ENCODE data around the gene CDH12. TPM values are rescaled to one million over a fixed set of nuclear protein-coding genes. Genes with fewer than 3 reads are reported as not detected.

Gene CDH12
- total RNA-seq, 2 donors from 2014 or later, result 0.90 to 1.9 TPM

DNA sequence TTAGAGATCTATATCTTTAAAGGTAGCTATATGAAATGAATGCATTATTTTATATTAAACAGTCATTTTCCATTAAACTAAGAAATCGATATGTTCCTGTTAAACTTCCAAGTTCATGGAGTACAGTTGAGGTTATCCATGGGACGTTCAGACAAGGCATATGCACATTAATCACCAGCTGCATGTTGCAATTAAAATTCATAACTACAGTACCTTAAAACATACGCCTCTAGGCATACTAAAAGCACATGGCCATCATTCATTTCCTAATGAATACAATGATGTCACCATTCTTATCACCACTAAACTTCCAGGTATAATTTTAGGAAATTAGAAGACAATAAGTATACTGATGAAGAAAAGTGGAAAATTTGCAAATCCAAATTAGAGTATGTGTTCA, 174.3 kb downstream of the CDH12 start:
- Mint-ChIP-seq H3K9me3 (peaks cover 17% of the 10 kb centered on the region), H3K27ac (no peak overlapping the region), H3K36me3 (ENCODE audit: low read depth) (peaks cover 12% of the 10 kb centered on the region), H3K27me3 (ENCODE audit: insufficient read depth) (no peaks in the 10 kb centered on the region), H3K4me3 (no peak overlapping the region), H3K4me1 (no peaks in the 10 kb centered on the region)
- no peaks in the 10 kb centered on the region for H3K36me3 ChIP-seq (ENCODE audit: control insufficient read depth, insufficient read depth, low read length)
- TF ChIP-seq, protein P1, sequence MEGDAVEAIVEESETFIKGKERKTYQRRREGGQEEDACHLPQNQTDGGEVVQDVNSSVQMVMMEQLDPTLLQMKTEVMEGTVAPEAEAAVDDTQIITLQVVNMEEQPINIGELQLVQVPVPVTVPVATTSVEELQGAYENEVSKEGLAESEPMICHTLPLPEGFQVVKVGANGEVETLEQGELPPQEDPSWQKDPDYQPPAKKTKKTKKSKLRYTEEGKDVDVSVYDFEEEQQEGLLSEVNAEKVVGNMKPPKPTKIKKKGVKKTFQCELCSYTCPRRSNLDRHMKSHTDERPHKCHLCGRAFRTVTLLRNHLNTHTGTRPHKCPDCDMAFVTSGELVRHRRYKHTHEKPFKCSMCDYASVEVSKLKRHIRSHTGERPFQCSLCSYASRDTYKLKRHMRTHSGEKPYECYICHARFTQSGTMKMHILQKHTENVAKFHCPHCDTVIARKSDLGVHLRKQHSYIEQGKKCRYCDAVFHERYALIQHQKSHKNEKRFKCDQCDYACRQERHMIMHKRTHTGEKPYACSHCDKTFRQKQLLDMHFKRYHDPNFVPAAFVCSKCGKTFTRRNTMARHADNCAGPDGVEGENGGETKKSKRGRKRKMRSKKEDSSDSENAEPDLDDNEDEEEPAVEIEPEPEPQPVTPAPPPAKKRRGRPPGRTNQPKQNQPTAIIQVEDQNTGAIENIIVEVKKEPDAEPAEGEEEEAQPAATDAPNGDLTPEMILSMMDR (conservative IDR thresholded peaks at IDR 0.05), result no peak
- H3K4me1 ChIP-seq (ENCODE audit: control insufficient read depth, insufficient read depth, low read length), result no peaks in the 10 kb centered on the region
- H3K27ac ChIP-seq (ENCODE audit: low read depth, low read length), result no peak overlapping the region
- no peak overlapping the region for H3K9ac ChIP-seq (ENCODE audit: extremely low read depth, low read length, poor library complexity, severe bottlenecking)
- no peak for DNase-seq
- no peaks in the 10 kb centered on the region for H3K27me3 ChIP-seq (ENCODE audit: control insufficient read depth, insufficient read depth, low read length, poor library complexity, severe bottlenecking)
- peaks cover 7% of the 10 kb centered on the region for H3K9me3 ChIP-seq (ENCODE audit: control insufficient read depth, low read length)
- H3K4me3 ChIP-seq (ENCODE audit: low read length), result no peak overlapping the region
- 77 to 87% methylated on average over 2 to 3 of the region's 3 CpGs for WGBS, 2 experiments (ENCODE audit: insufficient coverage in 1 of 2, insufficient read length in 1 of 2)

DNA sequence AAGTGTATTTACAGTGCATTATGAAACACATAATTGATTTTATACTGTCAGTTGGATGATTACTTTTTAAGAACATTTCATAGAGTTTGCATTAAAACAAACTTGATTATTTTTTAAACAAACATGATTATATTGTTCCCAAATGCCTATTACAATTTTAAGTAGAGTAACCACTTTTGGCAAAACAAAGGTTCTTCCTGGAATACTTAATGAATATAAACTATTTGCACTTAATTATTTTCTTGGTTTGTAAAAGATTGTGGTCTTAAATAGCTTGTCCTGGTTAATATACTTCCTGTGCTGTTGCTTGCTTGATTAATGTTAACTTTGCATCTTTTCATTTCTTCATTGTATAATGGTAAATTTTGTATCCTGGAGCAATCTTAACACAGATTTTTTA, 180.0 kb downstream of the CDH12 start:
- H3K4me3 Mint-ChIP-seq, result no peak overlapping the region
- no peak overlapping the region for H3K27ac Mint-ChIP-seq
- H3K4me1 ChIP-seq (ENCODE audit: control insufficient read depth, insufficient read depth, low read length), result no peaks in the 10 kb centered on the region
- H3K36me3 Mint-ChIP-seq (ENCODE audit: low read depth), result peaks cover 12% of the 10 kb centered on the region
- no peaks in the 10 kb centered on the region for H3K27me3 Mint-ChIP-seq (ENCODE audit: insufficient read depth)
- H3K4me3 ChIP-seq (ENCODE audit: low read length), result no peak overlapping the region
- no peak overlapping the region for H3K9ac ChIP-seq (ENCODE audit: extremely low read depth, low read length, poor library complexity, severe bottlenecking)
- peaks cover 17% of the 10 kb centered on the region for H3K9me3 Mint-ChIP-seq
- peaks cover 11% of the 10 kb centered on the region for H3K9me3 ChIP-seq (ENCODE audit: control insufficient read depth, low read length)
- H3K27ac ChIP-seq (ENCODE audit: low read depth, low read length), result no peak overlapping the region
- no peaks in the 10 kb centered on the region for H3K27me3 ChIP-seq (ENCODE audit: control insufficient read depth, insufficient read depth, low read length, poor library complexity, severe bottlenecking)
- H3K36me3 ChIP-seq (ENCODE audit: control insufficient read depth, insufficient read depth, low read length), result no peaks in the 10 kb centered on the region
- no peaks in the 10 kb centered on the region for H3K4me1 Mint-ChIP-seq
- no peak for DNase-seq
- TF ChIP-seq, protein P1 (conservative IDR thresholded peaks at IDR 0.05), result no peak

DNA sequence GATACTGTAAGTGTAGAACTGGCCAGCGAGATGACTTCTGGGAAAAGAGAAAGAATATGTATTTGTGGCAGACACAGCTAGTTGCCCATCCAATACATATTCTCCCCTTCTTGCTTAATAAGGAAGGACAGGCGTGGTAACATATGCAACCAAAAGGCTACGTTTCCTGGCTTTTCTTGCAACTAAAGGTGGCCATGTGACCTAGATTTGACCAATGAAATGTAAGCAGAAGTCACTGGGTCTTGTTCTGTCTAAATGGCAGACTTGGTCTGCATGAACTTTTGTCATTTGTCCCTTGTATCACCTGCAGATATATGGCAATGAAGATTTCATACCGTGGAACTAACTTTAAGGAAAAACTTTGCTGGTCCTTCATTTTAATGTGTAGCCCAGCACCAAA, 183.8 kb downstream of the CDH12 start:
- H3K9me3 ChIP-seq (ENCODE audit: control insufficient read depth, low read length), result peaks cover 4% of the 10 kb centered on the region

More for the DNA sequence above, 183.8 kb downstream of the CDH12 start:
- H3K27ac ChIP-seq (ENCODE audit: low read depth, low read length), result no peak overlapping the region
- H3K27me3 Mint-ChIP-seq (ENCODE audit: insufficient read depth), result no peaks in the 10 kb centered on the region
- H3K27ac Mint-ChIP-seq, result no peak overlapping the region
- WGBS, 2 experiments (ENCODE audit: insufficient coverage in 1 of 2, insufficient read length in 1 of 2), result 87 to 92% methylated on average over 3 to 4 of the region's 4 CpGs
- no peaks in the 10 kb centered on the region for H3K36me3 ChIP-seq (ENCODE audit: control insufficient read depth, insufficient read depth, low read length)
- no peak overlapping the region for H3K4me3 ChIP-seq (ENCODE audit: low read length)
- no peak for DNase-seq
- peaks cover 4% of the 10 kb centered on the region for H3K36me3 Mint-ChIP-seq (ENCODE audit: low read depth)
- no peaks in the 10 kb centered on the region for H3K4me1 Mint-ChIP-seq
- H3K4me1 ChIP-seq (ENCODE audit: control insufficient read depth, insufficient read depth, low read length), result no peaks in the 10 kb centered on the region
- no peak overlapping the region for H3K4me3 Mint-ChIP-seq
- no peaks in the 10 kb centered on the region for H3K27me3 ChIP-seq (ENCODE audit: control insufficient read depth, insufficient read depth, low read length, poor library complexity, severe bottlenecking)
- TF ChIP-seq, protein P1 (conservative IDR thresholded peaks at IDR 0.05), result no peak
- peaks cover 6% of the 10 kb centered on the region for H3K9me3 Mint-ChIP-seq
- H3K9ac ChIP-seq (ENCODE audit: extremely low read depth, low read length, poor library complexity, severe bottlenecking), result no peak overlapping the region

All from endodermal cell (in vitro differentiated cells).